22Rv1 (cell line): ENCODE measurements around the gene TBC1D32.

Experiments used
- ZFX ChIP-seq: fragments of 450-650 bp; IDR thresholded peaks from 2 replicates; pipeline ENCODE4 v1.6.1; 2017; ENCODE audit warnings: antibody characterized with exemption, borderline replicate concordance
- TF ChIP-seq, protein P1 (sequence below): fragments of 450-650 bp; IDR thresholded peaks from 2 replicates; pipeline ENCODE4 v1.5.1; 2017; ENCODE audit warnings: mild to moderate bottlenecking

DNA sequence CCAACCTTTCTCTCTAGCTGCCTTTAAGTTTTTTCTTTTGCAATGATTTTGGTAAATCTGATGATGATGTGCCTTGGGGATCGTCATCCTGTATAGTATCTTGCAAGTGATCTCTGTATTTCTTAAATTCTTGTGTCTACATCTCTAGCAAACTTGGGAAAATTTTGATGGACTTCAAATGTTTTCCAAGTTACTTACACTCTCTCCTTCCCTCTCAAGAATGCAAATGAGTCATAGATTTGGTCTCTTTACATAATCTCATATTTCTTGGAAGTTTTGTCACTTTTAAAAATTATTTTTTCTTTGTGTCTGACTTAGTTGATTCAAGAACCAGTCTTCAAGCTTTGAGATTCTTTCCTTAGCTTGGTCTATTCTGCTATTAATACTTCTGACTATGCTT is 176.4 kb downstream of the TBC1D32 start:
- TF ChIP-seq, protein P1, sequence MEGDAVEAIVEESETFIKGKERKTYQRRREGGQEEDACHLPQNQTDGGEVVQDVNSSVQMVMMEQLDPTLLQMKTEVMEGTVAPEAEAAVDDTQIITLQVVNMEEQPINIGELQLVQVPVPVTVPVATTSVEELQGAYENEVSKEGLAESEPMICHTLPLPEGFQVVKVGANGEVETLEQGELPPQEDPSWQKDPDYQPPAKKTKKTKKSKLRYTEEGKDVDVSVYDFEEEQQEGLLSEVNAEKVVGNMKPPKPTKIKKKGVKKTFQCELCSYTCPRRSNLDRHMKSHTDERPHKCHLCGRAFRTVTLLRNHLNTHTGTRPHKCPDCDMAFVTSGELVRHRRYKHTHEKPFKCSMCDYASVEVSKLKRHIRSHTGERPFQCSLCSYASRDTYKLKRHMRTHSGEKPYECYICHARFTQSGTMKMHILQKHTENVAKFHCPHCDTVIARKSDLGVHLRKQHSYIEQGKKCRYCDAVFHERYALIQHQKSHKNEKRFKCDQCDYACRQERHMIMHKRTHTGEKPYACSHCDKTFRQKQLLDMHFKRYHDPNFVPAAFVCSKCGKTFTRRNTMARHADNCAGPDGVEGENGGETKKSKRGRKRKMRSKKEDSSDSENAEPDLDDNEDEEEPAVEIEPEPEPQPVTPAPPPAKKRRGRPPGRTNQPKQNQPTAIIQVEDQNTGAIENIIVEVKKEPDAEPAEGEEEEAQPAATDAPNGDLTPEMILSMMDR = no peak
- TF ChIP-seq ZFX = no peak
